Smooth muscle cell (in vitro differentiated cells): Measurements from ENCODE around the gene SLC26A9. TPM values are rescaled to one million over a fixed set of nuclear protein-coding genes. Genes with fewer than 3 reads are reported as not detected.

Experiments
- DNase-seq: peaks from one replicate; lab custom pipeline; 2025; ENCODE audit not compliant: unreplicated experiment; lab: John Stamatoyannopoulos, UW
- H2AFZ ChIP-seq: fragments of 200-600 bp; sonication (generic); 2 replicates; pipeline ENCODE4 v1.6.0; 2016; ENCODE audit warnings: antibody characterized with exemption, low read depth, mild to moderate bottlenecking
- H3F3A ChIP-seq: fragments of 200-600 bp; sonication (generic); 2 replicates; pipeline ENCODE4 v1.6.0; 2017; ENCODE audit warnings: antibody characterized with exemption, low read depth
- H3K27ac ChIP-seq: fragments of 200-600 bp; sonication (generic); 2 replicates; pipeline ENCODE4 v1.5.1; 2016; ENCODE audit warnings: low read depth, mild to moderate bottlenecking
- H3K27me3 ChIP-seq: fragments of 200-600 bp; sonication (generic); 2 replicates; pipeline ENCODE4 v1.6.1; 2016; ENCODE audit warnings: low read depth, mild to moderate bottlenecking
- H3K36me3 ChIP-seq: fragments of 200-600 bp; sonication (generic); 2 replicates; pipeline ENCODE4 v1.5.1; 2016; ENCODE audit warnings: low read depth
- H3K4me1 ChIP-seq: fragments of 200-600 bp; sonication (generic); 2 replicates; pipeline ENCODE4 v1.5.1; 2016; ENCODE audit warnings: low read depth
- H3K4me2 ChIP-seq: fragments of 200-600 bp; sonication (generic); 2 replicates; pipeline ENCODE4 v1.6.0; 2016; ENCODE audit warnings: mild to moderate bottlenecking
- H3K4me3 ChIP-seq: fragments of 200-600 bp; sonication (generic); 2 replicates; pipeline ENCODE4 v1.5.1; 2016; ENCODE audit warnings: mild to moderate bottlenecking
- H3K79me2 ChIP-seq: fragments of 200-600 bp; sonication (generic); 2 replicates; pipeline ENCODE4 v1.6.0; 2016; ENCODE audit warnings: low read depth, mild to moderate bottlenecking
- H3K9ac ChIP-seq: fragments of 200-600 bp; sonication (generic); 2 replicates; pipeline ENCODE4 v1.6.0; 2016; ENCODE audit warnings: low read depth
- H3K9me3 ChIP-seq: fragments of 200-600 bp; sonication (generic); replicated peaks from 2 replicates; pipeline ENCODE4 v1.5.1; 2016; ENCODE audit warnings: low read depth
- H4K20me1 ChIP-seq: fragments of 200-600 bp; sonication (generic); 2 replicates; pipeline ENCODE4 v1.6.0; 2016; ENCODE audit warnings: low read depth
- CTCF ChIP-seq: fragments of 200-600 bp; sonication (generic); IDR thresholded peaks from 2 replicates; pipeline ENCODE4 v1.5.1; 2017; ENCODE audit warnings: borderline replicate concordance, mild to moderate bottlenecking, antibody characterized with exemption; ENCODE audit not compliant: insufficient read depth, poor library complexity, severe bottlenecking
- WGBS: methylation state at CpG from one replicate; pipeline ENCODE4 v1.1.7; 2016; ENCODE audit warnings: low lambda C conversion rate; 5-methylcytosine and 5-hydroxymethylcytosine counted together
- polyA plus RNA-seq: library from polyadenylated mRNA; unstranded; fragments of >200 nt; fragmentation: Nextera tagmentation; extraction: Ambion mirVana; gene quantifications from 2 replicates; pipeline ENCODE4 v1.2.1, GENCODE V29; 2016
- total RNA-seq: library from RNA; depleted of rRNA; stranded (reverse); fragments of >200 nt; gene quantifications from 2 replicates; pipeline ENCODE4 v1.2.3, GENCODE V29; 2014

SLC26A9 gene
- total and polyA plus RNA-seq, 2 experiments from 2014 or later, result not detected

- peaks cover 3% of the 10 kb centered on the region for H3K27me3 ChIP-seq
- H3K27ac ChIP-seq, result no peak overlapping the region
Measured at GRCh38 chr1:205961405-205961804, 18.1 kb upstream of the SLC26A9 start.

GRCh38 chr1:205959789-205960188, 16.5 kb upstream of the SLC26A9 start:
- DNase-seq, result no peak
- no peaks in the 10 kb centered on the region for H3F3A ChIP-seq
- no peaks in the 10 kb centered on the region for H4K20me1 ChIP-seq
- no peaks in the 10 kb centered on the region for H3K9me3 ChIP-seq
- peaks cover 10% of the 10 kb centered on the region for H3K27me3 ChIP-seq
- no peaks in the 10 kb centered on the region for H3K36me3 ChIP-seq
- H3K4me1 ChIP-seq, result peaks cover 5% of the 10 kb centered on the region
- H3K79me2 ChIP-seq, result no peaks in the 10 kb centered on the region
- no peak overlapping the region for H3K4me3 ChIP-seq
- TF ChIP-seq CTCF, result no peak
- no peak overlapping the region for H2AFZ ChIP-seq
- H3K9ac ChIP-seq, result no peak overlapping the region
- 83% methylated on average over 4 of the region's 4 CpGs for WGBS
- H3K27ac ChIP-seq, result no peak overlapping the region
- no peak overlapping the region for H3K4me2 ChIP-seq

More at GRCh38 chr1:205961405-205961804, 18.1 kb upstream of the SLC26A9 start:
- no peak for DNase-seq
- Histone ChIP-seq H3K4me2 (no peak overlapping the region), H3K79me2 (no peaks in the 10 kb centered on the region), H3F3A (no peaks in the 10 kb centered on the region), H3K36me3 (no peaks in the 10 kb centered on the region), H3K9me3 (no peaks in the 10 kb centered on the region), H3K4me3 (no peak overlapping the region), H2AFZ (no peak overlapping the region), H3K9ac (no peak overlapping the region), H3K4me1 (peaks cover 6% of the 10 kb centered on the region), H4K20me1 (no peaks in the 10 kb centered on the region)
- no peak for TF ChIP-seq CTCF
- 32% methylated on average over 2 of the region's 2 CpGs for WGBS

- Histone ChIP-seq H3K79me2 (no peaks in the 10 kb centered on the region), H3K27me3 (peaks cover 16% of the 10 kb centered on the region), H3F3A (no peaks in the 10 kb centered on the region), H3K36me3 (no peaks in the 10 kb centered on the region), H3K9ac (no peak overlapping the region), H3K27ac (no peak overlapping the region), H3K4me3 (no peak overlapping the region), H3K9me3 (no peaks in the 10 kb centered on the region), H3K4me1 (no peaks in the 10 kb centered on the region), H2AFZ (no peak overlapping the region), H3K4me2 (no peak overlapping the region), H4K20me1 (no peaks in the 10 kb centered on the region)
- no peak for DNase-seq
- 85% methylated on average over 1 of the region's 1 CpG for WGBS
- no peak for TF ChIP-seq CTCF
Measured at GRCh38 chr1:205955499-205955898, 12.2 kb upstream of the SLC26A9 start.

- no peak overlapping the region for H3K4me2 ChIP-seq
- no peaks in the 10 kb centered on the region for H3K9me3 ChIP-seq
- no peak overlapping the region for H3K9ac ChIP-seq
- H3K27me3 ChIP-seq, result peaks cover 16% of the 10 kb centered on the region
- WGBS, result 82% methylated on average over 11 of the region's 11 CpGs
- no peaks in the 10 kb centered on the region for H4K20me1 ChIP-seq
- no peaks in the 10 kb centered on the region for H3K4me1 ChIP-seq
- H2AFZ ChIP-seq, result no peak overlapping the region
- TF ChIP-seq CTCF, result no peak
- H3F3A ChIP-seq, result no peaks in the 10 kb centered on the region
- no peak overlapping the region for H3K4me3 ChIP-seq
- no peak for DNase-seq
- no peaks in the 10 kb centered on the region for H3K36me3 ChIP-seq
- H3K79me2 ChIP-seq, result no peaks in the 10 kb centered on the region
- H3K27ac ChIP-seq, result no peak overlapping the region
Measured at GRCh38 chr1:205954819-205955404, 11.7 kb upstream of the SLC26A9 start.
